Cardiac muscle cell (in vitro differentiated cells and primary cell): Measurements from ENCODE around the gene MEIOSIN. TPM values are rescaled to one million over a fixed set of nuclear protein-coding genes. Genes with fewer than 3 reads are reported as not detected.
A peak's percentile ranks its signal among the peaks of the same experiment; 100 is the strongest.

Experiments used
- DNase-seq, 2 donors: peaks; one replicate each; pipeline versions ENCODE4 v3.0.0 to v3.0.0-alpha.2; 2010 to 2017; ENCODE audit warnings: low read depth in 1 of 2, low spot score in 1 of 2
- H3K27ac ChIP-seq: fragments of 200-600 bp; sonication (generic); 2 replicates; pipeline ENCODE4 v1.5.1; 2016
- H3K27me3 ChIP-seq: fragments of 200-600 bp; sonication (generic); 2 replicates; pipeline ENCODE4 v1.6.0; 2016; ENCODE audit warnings: control low read depth
- H3K36me3 ChIP-seq: fragments of 200-600 bp; sonication (generic); 2 replicates; pipeline ENCODE4 v1.5.1; 2016; ENCODE audit warnings: control low read depth
- H3K4me1 ChIP-seq: fragments of 200-600 bp; sonication (generic); 2 replicates; pipeline ENCODE4 v1.8.1; 2017; ENCODE audit warnings: low read depth, mild to moderate bottlenecking, mixed run types
- H3K4me3 ChIP-seq: fragments of 200-600 bp; sonication (generic); 2 replicates; pipeline ENCODE4 v1.5.1; 2016; ENCODE audit warnings: mild to moderate bottlenecking
- H3K9me3 ChIP-seq: fragments of 200-600 bp; sonication (generic); 2 replicates; pipeline ENCODE4 v1.5.1; 2017; ENCODE audit warnings: low read depth, mild to moderate bottlenecking, control low read depth
- polyA plus RNA-seq: library from polyadenylated mRNA; unstranded; fragments of >200 nt; fragmentation: Nextera tagmentation; extraction: Ambion mirVana; gene quantifications from 2 replicates; pipeline ENCODE4 v1.2.1, GENCODE V29; 2016
- total RNA-seq: library from RNA; depleted of rRNA; stranded (reverse); fragments of >200 nt; gene quantifications from 2 replicates; pipeline ENCODE4 v1.2.3, GENCODE V29; 2016
- TF ChIP-seq, protein P1 (sequence below): IDR thresholded peaks from 2 replicates; pipeline ENCODE4 v1.5.1; 2012; ENCODE audit warnings: low read depth, mild to moderate bottlenecking, low read length

MEIOSIN gene
- total and polyA plus RNA-seq, 2 experiments from 2014 or later: 0.18 to 0.33 TPM

GRCh38 chr19:45711851-45712698 is 21.2 kb upstream of the MEIOSIN start:
- DNase-seq: no peak
- peaks cover 10% of the 10 kb centered on the region for H3K4me1 ChIP-seq
- H3K9me3 ChIP-seq: no peaks in the 10 kb centered on the region
- peak overlapping the region; percentile 19 for H3K27ac ChIP-seq
- no peaks in the 10 kb centered on the region for H3K27me3 ChIP-seq
- no peaks in the 10 kb centered on the region for H3K36me3 ChIP-seq
- TF ChIP-seq, protein P1, sequence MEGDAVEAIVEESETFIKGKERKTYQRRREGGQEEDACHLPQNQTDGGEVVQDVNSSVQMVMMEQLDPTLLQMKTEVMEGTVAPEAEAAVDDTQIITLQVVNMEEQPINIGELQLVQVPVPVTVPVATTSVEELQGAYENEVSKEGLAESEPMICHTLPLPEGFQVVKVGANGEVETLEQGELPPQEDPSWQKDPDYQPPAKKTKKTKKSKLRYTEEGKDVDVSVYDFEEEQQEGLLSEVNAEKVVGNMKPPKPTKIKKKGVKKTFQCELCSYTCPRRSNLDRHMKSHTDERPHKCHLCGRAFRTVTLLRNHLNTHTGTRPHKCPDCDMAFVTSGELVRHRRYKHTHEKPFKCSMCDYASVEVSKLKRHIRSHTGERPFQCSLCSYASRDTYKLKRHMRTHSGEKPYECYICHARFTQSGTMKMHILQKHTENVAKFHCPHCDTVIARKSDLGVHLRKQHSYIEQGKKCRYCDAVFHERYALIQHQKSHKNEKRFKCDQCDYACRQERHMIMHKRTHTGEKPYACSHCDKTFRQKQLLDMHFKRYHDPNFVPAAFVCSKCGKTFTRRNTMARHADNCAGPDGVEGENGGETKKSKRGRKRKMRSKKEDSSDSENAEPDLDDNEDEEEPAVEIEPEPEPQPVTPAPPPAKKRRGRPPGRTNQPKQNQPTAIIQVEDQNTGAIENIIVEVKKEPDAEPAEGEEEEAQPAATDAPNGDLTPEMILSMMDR: no peak
- no peak overlapping the region for H3K4me3 ChIP-seq

DNA sequence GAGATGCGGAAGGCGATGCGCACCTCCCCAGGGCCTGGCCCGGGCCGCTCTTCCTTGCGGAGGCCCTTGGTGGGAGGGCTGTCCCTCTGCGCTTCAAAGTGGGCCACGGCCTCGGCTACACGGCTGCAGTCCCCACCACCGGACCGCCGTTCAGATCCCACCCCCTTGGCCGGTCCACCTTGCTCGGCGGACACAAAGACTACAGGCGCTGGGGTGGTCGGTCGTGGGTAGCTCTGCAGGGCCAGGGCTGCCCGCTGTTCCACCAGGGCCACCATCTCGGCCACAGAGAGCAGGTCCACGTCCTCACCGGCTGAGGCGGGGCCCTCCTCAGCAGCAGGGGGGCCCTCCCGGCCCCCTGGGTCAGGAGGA is 20.6 kb upstream of the MEIOSIN start:
- Histone ChIP-seq H3K9me3 (no peaks in the 10 kb centered on the region), H3K27ac (peak overlapping the region; percentile 19), H3K27me3 (no peaks in the 10 kb centered on the region), H3K36me3 (no peaks in the 10 kb centered on the region), H3K4me1 (peaks cover 10% of the 10 kb centered on the region), H3K4me3 (no peak overlapping the region)
- DNase-seq: no peak
- TF ChIP-seq, protein P1: no peak

DNA sequence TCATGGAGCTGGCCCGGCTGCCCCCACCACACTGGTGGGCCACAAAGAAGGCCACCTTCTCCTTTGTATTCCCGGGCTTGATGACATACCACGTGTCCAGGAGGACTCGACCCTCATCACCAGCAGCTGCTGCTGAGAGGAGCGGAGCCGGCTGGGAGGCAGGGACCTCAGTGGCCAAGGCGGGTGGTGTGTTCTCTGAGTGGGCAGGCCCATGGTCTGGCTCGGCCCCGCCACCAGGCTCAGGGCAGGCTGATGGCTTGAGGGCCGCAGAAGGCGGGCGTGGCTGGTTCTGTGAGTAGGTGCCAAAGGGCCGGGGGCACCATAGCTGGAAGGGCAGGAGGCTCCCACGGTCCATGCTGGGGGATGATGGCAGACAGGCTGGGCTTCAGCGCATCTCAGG is 20.1 kb upstream of the MEIOSIN start:
- Histone ChIP-seq H3K27ac (peak overlapping the region; percentile 10), H3K9me3 (no peaks in the 10 kb centered on the region), H3K27me3 (no peaks in the 10 kb centered on the region), H3K4me1 (peaks cover 11% of the 10 kb centered on the region), H3K4me3 (no peak overlapping the region), H3K36me3 (no peaks in the 10 kb centered on the region)
- TF ChIP-seq, protein P1: no peak
- DNase-seq: no peak

DNA sequence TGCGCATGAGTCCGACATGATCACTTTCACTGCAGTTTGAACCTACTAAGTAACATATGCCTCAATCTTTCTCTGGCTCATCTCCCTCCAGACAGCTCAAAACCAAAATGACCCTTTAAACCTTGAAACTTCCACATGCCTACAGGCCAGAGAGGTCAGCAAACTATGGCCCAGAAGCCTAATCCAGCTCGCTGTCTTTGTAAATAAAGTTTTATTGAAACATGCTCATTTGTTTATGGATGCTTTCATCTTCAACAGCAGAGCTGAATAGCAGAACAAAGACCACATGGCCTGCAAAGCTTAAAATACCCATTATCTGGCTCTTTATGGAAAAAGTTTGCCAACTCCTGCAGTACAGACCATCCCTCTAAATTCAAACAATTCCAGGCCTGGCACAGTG is 18.1 kb upstream of the MEIOSIN start:
- DNase-seq: no peak
- no peaks in the 10 kb centered on the region for H3K27me3 ChIP-seq
- peaks cover 16% of the 10 kb centered on the region for H3K4me1 ChIP-seq
- peaks cover 8% of the 10 kb centered on the region for H3K36me3 ChIP-seq
- H3K4me3 ChIP-seq: no peak overlapping the region
- no peak overlapping the region for H3K27ac ChIP-seq
- H3K9me3 ChIP-seq: no peaks in the 10 kb centered on the region
- TF ChIP-seq, protein P1: no peak

DNA sequence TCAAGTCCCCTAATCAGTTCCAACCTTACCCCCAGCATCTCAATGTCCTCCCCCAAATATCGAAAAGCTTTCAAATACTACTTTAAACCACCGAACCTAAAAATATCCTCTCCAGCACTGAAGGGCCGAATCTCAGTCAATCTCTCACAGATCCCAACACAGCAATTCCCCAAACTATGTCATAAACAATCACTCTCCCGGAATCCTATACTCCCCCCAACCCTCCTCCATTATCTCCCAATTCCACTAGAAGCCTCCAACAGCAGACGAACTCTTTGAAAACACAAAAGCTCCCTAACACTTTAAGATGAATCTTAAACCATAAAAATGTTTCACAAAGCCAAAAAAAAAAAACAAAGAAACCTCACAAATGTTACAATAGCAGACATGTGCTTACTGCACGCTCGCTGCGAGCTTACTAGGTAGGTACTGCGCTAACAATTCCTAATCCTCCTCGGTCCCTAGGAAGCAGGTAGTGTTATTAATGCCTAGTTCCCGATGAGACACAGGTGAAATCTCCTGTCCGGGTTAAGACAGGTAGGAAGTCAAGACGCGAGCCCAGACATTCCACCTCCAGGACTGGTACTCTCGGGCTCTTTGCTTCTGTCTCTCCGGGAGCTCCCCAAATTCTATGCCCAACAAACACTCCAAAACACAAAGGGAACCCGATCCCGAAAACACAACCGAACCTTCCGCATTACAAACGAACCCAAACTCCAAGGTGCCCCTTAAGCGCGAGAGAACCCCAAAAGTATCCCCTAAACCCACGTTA is 16.7 kb upstream of the MEIOSIN start:
- TF ChIP-seq, protein P1: no peak
- Histone ChIP-seq H3K9me3 (no peaks in the 10 kb centered on the region), H3K27me3 (no peaks in the 10 kb centered on the region), H3K27ac (peak overlapping the region; percentile 98), H3K4me3 (peak overlapping the region; percentile 80), H3K4me1 (peaks cover 11% of the 10 kb centered on the region), H3K36me3 (peaks cover 8% of the 10 kb centered on the region)
- peak; percentile 18 to 46 for DNase-seq
